HG03135 (cell line): ENCODE results near the gene STAB2.

ENCODE experiments used
- ATAC-seq: cut with Tn5 transposase; IDR thresholded peaks from one replicate; pipeline ENCODE4 v1.9.1; 2021; ENCODE audit warnings: mild to moderate bottlenecking, moderate library complexity; ENCODE audit not compliant: unreplicated experiment

STAB2 gene

DNA sequence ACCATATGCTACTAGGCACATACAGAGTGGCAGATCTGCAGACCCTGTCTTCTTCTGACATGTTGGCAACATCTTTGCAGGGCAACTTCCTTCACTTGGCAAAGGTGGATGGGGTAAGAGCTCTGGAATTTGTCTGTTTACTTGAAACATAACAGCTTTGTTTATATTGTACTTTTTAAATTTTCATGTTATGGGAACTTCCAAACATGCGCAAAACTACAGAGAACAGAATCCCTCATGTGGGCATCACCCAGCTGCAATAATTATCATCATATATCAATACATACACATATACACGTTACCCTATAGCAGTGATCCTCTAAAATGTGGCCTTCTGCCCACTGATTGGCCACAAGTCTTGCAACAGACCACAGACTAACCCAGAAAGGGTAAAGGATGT, 103.4 kb downstream of the STAB2 start:
- no peak for ATAC-seq

DNA sequence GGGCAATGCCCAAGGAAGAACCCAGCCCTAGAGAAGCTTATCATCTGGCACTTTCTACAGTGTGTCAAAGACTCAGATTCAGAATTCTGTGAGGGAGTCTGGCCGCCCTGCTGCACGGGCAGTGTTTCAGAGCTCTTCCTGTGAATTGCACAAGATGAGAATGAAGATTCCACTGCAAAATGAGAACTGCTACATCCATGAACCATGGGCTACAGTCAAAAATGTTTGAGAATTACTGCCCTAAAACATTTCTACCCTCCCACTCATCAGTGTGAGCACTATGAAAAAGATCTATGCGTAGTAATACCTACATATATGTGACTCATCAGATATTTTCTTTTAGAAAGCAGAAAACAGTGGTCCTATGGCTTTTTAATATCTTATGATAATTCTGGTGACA, 104.0 kb downstream of the STAB2 start:
- ATAC-seq, result no peak

DNA sequence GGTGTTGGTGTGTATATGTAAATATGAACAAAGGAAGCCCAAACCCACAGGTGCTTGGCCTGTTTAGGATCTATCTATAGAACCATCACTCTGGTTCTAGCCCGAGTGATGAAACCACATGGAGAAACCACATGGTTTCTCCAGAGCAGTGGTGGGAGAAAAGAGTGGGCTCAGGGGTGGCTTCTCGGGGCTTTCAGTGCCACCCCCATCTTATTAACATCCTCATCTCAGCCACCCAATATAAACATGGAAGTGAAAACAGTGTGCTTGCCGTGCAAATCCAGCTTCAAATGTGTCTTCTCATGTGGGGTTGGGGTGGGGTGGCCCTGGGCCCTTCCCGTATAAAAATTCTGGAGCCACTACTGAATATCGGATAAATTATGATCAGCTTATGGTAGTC, 109.0 kb downstream of the STAB2 start:
- no peak for ATAC-seq

DNA sequence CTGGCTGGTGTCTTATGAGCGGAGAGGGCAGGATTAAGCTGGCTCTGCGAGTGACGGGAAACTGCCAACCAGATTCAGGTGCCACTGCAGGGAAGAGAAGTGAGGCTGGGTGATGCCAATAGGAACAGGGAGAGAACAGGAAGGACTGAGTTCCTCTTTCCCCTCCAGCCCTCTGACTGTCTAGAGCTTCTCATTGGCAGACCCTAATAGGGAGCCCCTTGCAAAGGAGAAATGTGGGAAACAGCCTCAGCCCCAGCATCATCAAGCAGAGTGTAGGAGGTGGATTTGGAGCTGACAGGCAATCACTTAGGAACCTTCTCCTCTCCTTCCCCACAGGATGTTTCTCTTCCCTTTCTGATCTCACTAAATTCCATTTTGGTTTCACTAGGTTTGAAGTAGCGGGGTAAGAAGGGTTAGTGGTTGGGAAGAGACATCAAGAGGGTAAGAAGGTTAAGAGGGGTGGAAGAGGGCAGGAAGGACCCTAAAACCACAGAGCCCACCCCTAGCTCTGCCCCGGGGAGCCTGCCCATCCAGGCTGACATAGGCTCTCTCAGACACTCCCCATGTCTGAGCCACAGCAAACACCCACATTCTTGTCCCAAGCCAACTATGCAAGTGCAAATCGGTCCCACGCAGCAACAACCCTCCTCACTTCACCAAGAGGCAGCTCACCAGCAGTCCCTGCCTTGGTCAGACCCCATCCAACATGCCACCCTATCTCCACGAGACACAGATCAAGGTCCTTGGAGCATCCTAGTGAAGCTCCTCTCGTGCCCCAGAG, 111.1 kb downstream of the STAB2 start:
- no peak for ATAC-seq

DNA sequence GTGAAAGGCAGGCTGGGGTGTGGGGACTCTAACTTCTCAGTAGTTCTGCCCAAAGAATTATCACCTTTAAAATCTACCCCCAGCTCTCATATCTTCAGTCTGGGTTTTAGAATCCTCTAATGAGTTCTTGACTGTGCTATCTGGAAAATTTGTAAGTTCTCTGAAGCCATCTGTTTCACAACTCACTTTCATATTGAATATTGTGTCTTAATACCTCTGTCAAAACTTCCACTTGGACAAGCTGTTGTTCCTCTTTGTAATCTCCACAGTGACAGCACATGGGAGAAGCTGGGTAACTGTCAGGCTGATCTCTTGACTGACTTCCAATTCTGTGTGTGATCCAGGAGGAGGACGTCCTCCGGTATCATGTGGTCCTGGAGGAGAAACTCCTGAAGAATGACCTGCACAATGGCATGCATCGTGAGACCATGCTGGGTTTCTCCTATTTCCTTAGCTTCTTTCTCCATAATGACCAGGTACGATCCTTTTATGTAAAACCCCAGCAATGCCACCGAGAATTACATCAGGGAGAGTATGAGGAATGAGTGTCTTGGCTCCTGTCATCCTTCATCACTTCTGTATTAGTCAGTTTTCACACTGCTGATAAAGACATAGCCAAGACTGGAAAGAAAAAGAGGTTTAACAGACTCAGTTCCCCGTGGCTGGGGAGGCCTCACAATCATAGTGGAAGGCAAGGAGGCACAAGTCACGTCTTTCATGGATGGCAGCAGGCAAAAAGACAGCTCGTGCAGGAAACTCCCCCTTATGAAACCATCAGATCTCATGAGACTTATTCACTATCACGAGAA, 111.9 kb downstream of the STAB2 start:
- ATAC-seq, result no peak

DNA sequence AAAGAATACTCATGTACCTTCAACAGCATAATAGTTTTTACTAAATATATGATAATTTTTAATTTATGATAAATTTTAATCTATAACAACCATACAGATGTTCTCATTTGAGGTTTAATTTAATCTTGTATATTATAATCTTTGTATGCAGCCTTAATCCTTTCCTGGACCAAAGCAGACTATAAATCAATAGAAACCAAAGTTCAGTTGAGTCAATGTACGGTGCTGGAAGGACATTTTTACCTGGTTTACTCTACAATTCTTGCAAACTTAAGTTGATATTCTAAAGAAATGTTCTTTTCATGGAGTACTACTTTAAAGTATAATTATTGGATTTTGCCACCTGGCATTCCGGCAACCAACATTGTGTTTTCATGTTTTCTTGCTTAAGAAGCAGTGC, 118.0 kb downstream of the STAB2 start:
- no peak for ATAC-seq

DNA sequence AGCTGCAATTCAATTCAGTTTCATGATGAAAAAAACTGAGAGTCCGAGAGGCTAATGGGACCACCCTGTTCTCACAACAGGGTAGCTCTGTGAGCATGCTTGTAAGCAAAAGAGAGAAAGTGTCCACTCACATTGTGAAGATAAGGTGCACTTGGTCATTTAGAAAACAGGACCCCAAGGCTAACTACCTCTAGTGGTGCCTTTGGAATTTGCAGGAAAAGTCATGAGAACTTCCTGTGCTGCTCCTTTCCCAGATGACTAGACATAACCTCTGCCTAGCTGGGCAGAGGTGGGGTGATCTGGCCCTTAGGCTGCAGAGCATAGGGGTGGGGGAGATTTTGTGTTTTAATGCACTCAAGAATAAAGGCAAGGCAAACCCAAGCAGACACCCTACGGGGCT, 118.9 kb downstream of the STAB2 start:
- ATAC-seq, result no peak

DNA sequence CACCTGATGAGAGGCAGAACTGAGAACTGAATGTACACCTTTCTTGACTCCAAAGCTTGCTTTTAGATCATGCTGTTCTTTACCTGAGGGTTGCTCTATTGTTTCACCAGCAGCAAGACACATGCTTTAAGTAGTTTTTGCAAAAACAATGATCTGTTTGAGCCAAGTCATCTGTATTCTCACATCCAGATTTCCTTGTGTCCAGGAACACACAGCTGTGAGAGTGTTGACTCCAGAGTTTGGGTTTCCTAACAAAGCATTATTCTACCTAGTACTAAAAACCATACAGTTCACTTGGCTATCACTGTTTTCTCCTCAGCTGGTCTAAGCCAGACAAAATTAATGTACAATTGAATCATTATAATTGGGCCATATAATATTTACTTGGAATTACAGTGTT, 120.4 kb downstream of the STAB2 start:
- no peak for ATAC-seq

DNA sequence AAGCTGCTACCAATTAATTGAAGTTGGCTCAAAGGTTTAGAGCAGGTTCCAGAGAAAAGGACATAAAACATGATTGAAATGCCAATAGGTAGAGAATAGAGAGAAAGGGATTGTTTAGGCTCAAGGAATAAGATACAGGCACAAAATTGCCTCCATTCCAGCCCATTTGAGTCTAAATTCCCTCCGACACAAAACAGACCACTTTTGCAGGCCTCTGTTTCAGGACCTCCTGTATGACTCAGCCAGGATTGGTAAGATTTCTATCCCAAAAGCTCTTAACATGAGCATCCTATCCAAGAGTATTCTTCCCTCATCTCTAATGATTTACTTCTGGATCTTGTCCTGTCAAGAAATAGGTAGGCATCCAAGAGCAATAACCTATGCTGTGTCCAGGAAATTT, 123.5 kb downstream of the STAB2 start:
- no peak for ATAC-seq

DNA sequence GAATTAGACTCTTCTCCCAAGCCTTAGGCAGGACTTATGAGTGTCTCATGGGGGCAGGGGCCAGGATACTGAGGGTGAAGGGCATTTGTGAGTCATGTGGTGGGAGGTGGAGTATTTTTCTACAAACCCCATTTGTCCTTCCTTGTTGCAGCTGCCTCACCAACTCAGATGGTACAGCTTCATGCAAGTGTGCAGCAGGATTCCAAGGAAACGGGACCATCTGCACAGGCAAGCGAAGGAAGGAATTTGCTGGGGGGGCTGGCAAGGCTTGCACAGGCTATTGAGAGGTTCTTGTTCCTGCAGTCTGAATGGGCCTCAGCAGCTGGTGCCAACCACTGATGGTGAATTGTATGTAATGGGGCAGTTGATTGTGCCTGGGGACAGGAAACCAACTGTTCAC, 125.1 kb downstream of the STAB2 start:
- ATAC-seq, result no peak

DNA sequence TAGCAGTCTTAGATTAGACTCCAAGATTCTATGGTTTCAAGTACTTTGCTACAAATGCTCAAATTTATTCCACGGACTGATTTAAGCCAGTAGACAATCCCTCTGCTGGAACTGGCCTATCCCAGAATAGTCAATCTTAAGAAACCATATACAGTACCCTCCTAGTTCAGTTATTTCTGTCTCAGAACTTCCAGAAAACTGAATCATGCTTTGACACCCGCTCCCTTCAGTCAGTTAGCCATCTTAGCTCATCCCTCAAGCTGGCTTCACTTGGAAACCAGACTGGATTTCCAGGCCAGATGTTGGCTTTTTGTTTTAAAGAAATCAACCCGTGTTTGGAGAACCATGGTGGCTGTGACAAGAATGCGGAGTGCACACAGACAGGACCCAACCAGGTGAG, 128.4 kb downstream of the STAB2 start:
- ATAC-seq, result no peak

DNA sequence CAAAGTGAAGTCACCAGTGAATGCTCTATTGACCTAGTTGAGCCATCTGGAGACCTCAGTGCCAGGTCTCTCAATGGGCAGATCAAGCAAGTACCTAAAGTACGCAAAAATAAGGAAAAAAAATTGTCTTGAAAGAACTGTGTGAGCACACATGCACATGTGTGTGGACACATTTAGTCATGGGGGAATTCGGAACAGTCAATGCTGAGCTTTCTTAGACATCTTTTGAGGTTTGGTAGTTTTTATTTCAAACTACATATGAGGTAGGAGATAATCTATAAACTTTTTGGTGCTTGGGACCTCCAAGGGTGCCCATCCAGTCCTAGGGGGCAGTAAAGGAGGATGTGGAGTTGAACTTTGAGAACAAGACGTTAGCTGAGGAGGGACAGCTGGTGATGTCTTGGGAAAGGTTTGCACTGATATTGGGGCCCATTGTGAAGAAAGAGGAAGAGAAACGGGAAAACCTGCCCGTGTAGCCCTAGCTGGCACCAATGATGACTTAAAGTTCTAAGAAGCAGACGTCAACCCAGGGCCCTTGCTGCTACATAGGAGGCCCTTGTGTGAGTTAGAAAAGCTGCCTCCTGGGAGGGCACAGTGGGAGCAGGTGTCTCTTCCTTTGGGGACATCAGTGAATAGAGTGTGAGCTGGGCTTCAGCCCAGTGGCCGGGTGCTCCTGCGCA, 129.6 kb downstream of the STAB2 start:
- no peak for ATAC-seq

DNA sequence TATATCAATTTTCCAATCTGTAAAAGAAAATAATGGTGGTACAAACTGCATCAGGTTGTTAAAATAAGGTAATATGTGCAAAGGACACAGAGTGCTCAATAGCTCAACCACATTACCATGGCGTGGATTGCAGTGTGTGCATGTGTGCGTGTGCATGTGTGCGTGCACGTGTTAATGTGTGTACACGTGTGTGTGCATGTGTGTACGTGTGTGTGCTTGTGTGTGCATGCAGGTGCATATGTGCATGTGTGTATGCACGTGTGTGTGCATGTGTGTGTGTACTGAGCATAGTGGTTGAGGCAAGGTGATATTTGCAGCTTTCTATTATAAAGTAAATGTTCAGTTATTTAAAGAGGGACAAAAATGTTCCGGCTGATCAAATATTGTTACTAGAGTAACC, 138.3 kb downstream of the STAB2 start:
- no peak for ATAC-seq

DNA sequence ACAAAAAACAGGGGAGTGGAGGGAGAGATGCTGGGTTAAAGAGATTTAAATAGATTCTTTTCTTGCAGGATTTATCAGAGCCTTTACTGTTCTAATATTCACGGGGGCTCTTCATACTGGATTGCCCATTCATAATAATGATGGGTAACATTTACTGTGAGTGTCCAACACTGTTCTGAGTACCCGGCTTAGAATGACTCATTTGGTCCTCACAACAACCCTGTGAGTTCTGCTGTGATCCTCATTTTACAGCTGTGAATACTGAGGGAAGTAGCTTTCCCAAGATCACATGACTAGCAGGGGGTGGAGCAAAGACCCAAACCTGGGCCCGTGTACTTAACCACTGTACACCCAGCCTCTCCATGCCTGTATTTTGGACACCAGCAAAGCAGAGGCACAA, 140.6 kb downstream of the STAB2 start:
- no peak for ATAC-seq

DNA sequence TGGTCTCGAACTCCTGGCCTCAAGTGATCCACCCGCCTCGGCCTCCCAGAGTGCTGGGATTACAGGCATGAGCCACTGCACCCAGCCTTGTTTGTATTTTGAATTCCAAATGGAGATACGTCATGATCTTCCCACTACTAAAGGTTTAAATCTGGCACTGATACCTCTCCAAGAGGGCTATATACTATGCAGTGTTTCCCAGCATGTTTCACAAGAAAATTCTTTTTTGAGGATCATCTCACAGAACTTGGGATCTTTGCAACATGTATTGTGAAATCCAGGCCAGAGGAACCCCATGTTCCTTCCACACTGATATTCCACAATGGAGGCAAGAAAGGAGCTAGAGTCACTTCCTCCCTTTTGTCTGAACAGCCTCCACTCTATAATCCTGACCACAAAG, 141.2 kb downstream of the STAB2 start:
- ATAC-seq, result no peak

DNA sequence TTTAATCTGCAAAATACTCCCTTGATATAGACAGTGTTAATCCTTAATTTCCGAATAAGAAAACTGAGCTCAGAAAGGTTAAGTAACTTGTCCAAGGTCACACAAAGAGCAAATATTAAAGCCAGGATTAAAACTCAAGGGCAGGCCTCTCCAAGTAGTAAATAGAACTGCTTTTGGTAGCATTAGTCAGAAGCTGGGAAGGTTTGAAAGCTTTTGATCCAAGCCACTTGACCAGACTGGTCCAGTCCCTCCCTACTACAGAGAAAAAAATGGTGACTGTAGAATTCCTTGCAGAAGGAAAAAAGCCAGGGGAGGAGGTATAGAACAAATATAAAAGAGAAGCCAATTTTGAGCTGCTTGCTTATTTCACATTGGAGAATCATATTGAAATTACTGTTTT, 142.4 kb downstream of the STAB2 start:
- no peak for ATAC-seq

DNA sequence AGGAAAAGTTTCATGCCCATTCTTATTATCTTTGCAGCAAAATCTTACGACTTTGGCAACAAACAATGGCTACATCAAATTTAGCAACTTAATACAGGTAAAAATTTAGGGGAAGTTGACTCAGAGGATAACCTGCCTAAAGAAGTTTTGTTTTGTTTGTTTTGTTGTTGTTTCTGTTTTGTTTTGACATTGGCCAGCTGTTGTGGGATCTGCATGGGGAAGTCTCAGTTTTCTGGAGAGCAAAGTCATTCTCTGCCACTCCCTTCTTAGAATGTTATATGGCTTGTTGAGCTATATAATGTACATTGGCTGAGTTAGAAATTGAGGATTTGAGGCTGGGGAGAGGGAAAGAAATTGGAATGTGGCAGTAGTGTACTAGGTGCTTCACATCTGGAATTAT, 144.5 kb downstream of the STAB2 start:
- no peak for ATAC-seq

DNA sequence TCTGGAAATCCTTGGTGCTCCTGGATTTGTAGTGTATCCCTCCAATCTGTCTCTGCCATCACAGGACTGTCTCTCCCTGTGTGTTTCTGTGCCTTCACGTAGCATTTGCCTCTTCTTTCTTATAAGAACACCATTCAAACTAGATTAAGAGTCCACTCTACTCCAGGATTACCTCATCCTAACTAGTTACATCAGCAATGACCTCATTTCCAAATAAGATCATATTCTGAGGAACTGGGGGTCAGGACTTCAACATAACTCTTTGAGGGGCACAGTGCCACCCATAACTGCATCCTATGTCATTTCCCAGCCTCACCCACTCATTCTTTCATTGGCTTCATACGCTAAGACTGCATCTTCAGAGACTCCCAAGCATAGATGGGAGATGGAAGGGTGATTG, 147.8 kb downstream of the STAB2 start:
- no peak for ATAC-seq

DNA sequence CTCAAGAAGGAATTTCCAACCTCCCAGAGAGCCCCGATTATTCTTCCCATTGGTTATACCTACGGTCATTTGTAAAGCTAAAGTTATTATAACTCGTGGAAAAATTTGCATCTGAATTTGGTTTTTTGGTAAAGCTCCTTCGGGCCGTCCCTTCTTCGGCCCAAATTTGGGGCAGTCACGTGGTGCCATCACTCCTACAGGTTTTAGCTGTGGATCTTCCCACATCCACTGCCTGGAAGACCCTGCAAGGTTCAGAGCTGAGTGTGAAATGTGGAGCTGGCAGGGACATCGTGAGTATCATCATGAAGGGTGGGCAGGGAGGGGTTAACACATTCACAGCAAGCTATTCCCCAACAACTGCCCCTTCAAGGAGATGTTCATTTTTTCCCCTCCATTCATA, 148.2 kb downstream of the STAB2 start:
- ATAC-seq, result no peak

DNA sequence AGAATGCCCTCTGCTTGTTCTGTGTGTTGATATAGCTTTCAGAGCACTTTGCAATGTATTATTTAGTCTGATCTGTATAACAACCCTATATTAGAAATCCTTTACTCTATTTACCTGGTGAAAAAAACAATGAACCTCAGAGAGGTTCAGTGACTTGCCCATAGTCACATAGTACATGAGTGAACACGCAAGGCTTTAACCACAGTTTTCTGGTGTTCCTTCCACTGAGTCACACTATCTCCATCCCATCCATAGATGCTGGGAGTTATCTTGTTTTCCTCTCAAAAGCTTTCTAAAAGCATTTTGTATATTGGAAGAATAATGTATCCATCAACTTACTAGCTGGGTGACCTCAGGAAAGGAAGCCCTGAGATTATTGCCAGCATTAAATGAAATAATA, 149.5 kb downstream of the STAB2 start:
- ATAC-seq, result no peak

DNA sequence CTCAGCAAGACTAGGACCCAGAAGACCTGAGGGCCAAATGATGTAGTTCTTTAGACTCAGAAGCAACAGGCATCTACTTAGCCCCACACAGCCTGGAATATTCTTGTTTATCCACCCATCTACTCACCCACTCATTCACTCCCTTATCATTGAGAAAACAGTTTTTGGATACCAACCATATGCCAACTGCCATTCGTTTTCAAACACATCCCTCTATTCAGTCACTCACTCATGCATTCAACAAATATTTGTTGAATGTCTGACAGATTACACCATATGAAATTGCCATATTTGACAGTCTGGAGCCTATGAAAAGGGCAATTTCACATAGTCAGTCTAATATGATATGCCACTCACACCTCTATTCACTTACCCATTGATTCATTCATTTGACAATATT, 150.8 kb downstream of the STAB2 start:
- no peak for ATAC-seq

DNA sequence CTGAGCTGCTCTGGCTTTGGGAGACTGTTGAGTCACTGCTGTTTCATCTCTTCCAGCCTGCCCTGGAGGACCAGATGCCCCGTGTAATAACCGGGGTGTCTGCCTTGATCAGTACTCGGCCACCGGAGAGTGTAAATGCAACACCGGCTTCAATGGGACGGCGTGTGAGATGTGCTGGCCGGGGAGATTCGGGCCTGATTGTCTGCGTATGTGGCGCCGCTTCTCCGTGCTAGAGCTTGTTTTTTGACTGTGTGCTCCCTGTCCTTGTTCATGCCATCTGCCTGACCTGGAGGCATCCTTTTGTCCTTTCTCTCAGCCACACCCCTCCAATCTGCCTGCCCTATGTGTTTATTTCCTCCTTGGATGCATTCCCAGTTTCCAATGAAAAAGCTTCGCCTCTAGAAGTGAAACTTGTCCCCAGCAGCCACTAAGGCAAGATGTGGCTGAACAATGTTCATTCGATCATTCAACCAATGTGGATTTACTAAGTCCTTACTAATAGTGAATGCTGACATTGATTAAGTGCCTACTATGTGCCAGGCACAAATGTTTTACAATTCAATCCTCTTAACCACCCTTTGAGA, 155.4 kb downstream of the STAB2 start:
- no peak for ATAC-seq
